Muscle of leg (tissue), 11 donors: Measurements from ENCODE around the gene ATP6V0D1. TPM values are rescaled to one million over a fixed set of nuclear protein-coding genes. Genes with fewer than 3 reads are reported as not detected.

ENCODE experiments used
- DNase-seq: peaks from one replicate; pipeline ENCODE4 v3.0.0; 2013
- H3K27ac ChIP-seq: one replicate; pipeline ENCODE4 v1.5.1; 2013; ENCODE audit warnings: mild to moderate bottlenecking, low read length, control low read depth
- H3K27me3 ChIP-seq: one replicate; pipeline ENCODE4 v1.6.1; 2013; ENCODE audit warnings: low read length; ENCODE audit not compliant: control insufficient read depth, insufficient read depth
- H3K36me3 ChIP-seq: one replicate; pipeline ENCODE4 v1.6.1; 2013; ENCODE audit warnings: low read length; ENCODE audit not compliant: control insufficient read depth, insufficient read depth
- H3K4me1 ChIP-seq: one replicate; pipeline ENCODE4 v1.6.1; 2013; ENCODE audit warnings: low read length; ENCODE audit not compliant: control insufficient read depth, insufficient read depth
- H3K4me3 ChIP-seq: one replicate; pipeline ENCODE4 v1.5.1; 2013; ENCODE audit warnings: low read length, control low read depth
- H3K9me3 ChIP-seq: replicated peaks from 2 replicates; pipeline ENCODE4 v1.6.1; 2013; ENCODE audit warnings: low read depth, low read length; ENCODE audit not compliant: control insufficient read depth
- WGBS: methylation state at CpG from one replicate; pipeline ENCODE4 v1.1.5; 2013; ENCODE audit warnings: missing lambda C conversion rate; ENCODE audit not compliant: insufficient coverage; 5-methylcytosine and 5-hydroxymethylcytosine counted together
- polyA plus RNA-seq, 8 donors: library from polyadenylated mRNA; unstranded; fragments of 120-200 nt; gene quantifications; one replicate each; pipeline versions ENCODE4 v1.2.1 to v1.2.3, GENCODE V29; 2013; ENCODE audit warnings: inconsistent platforms in 1 of 8, low replicate concordance in 1 of 8; ENCODE audit not compliant: insufficient read length in 8 of 8, insufficient read depth in 1 of 8
- total RNA-seq: library from RNA; stranded (reverse); fragments of 120-200 nt; gene quantifications from one replicate; pipeline ENCODE4 v1.2.4, GENCODE V29; 2013

The ATP6V0D1 gene
- total and polyA plus RNA-seq, 9 donors: 43.5 to 69.0 (median 66.2) TPM

DNA sequence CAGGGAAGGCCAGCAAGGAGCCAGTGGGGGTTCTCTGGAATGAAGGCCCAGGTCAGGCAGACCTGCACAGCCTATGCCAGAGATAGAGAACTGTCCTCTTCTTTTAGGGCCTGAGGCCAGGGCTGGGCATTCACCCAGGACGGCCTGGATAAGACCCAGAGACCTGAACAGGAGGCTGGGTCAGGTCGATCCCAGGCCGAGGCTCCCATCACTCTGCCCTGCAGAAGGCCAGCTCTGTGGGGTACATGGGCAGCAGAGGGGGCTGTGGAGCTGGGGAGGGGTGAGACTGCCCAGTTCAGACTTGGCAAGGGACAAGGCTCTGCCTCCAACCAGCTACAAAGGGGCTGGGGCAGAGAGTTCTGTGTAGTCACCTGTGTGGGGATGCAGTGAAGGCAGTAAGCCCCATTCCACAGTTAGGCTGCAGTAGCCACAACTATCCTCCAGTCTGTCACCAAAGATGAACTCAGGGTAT, 35.5 kb downstream of the ATP6V0D1 start:
- no peaks in the 10 kb centered on the region for H3K27me3 ChIP-seq
- DNase-seq: no peak
- H3K27ac ChIP-seq: no peak overlapping the region
- H3K9me3 ChIP-seq: no peaks in the 10 kb centered on the region
- no peak overlapping the region for H3K4me3 ChIP-seq
- H3K36me3 ChIP-seq: peaks cover 7% of the 10 kb centered on the region
- peaks cover 98% of the 10 kb centered on the region for H3K4me1 ChIP-seq
- 78% methylated on average over 3 of the region's 3 CpGs for WGBS

DNA sequence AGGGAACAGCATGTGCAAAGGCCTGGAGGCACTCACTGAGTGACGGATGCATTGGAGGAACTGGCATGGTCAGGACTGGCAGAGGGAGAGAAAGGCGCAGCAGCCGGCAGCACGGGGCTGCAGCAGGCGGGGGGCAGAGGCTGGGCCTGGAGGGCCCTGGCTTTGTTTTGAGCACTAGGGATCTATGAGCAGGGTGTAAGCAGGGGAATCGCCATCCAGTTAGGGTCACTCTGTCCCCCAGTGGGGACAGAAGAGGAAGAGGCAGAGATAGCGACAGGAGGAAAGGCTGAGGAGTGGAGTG, 35.9 kb downstream of the ATP6V0D1 start:
- H3K36me3 ChIP-seq: peaks cover 7% of the 10 kb centered on the region

DNA sequence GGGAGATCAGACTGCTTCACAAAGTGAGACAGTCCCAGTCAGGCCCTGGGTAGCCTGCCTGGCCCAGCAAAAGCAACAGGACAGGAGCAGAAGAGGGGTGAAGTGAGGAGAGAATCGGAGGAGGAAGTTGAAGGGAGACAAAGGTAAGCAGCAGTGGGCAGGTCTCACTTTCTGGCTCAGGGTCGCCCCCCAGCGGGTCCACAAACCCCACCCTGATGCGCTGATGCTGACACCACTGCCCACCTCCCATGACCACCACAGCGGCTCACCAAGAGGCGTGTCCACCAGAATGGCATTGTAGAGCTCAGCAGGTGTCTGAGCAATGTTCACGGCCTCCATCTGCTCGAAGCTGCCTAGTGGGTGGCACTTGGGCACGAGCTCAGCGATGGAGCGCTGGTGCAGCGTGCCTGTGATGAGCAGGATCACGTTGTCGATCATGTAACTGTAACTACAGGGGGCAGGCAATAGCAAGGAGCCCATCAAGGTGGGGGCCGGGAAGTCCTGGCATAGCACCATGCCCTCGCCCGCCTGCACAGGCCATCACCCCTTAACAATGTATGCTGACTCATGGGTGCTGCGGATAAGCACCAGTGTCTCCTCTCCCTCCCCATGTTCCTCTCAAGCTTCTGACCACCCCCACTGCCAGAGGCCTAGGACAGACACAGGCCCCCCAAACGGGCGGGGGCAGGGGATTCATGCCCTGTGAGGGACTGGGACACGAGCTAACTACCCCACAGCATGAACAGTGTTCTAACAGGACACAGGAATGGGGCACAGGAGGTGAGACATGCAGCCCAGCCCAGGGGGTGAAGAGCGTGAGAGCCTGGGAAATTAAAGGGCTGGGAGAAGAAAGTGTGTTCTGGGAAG, 36.5 kb downstream of the ATP6V0D1 start:
- no peak overlapping the region for H3K4me3 ChIP-seq
- no peak for DNase-seq
- peaks cover 7% of the 10 kb centered on the region for H3K36me3 ChIP-seq
- H3K4me1 ChIP-seq: peaks cover 91% of the 10 kb centered on the region
- no peaks in the 10 kb centered on the region for H3K27me3 ChIP-seq
- peak overlapping the region; percentile 32 for H3K27ac ChIP-seq
- 80% methylated on average over 20 of the region's 22 CpGs for WGBS
- no peaks in the 10 kb centered on the region for H3K9me3 ChIP-seq

More for the DNA sequence above, 35.9 kb downstream of the ATP6V0D1 start:
- Histone ChIP-seq H3K4me1 (peaks cover 97% of the 10 kb centered on the region), H3K27ac (no peak overlapping the region), H3K27me3 (no peaks in the 10 kb centered on the region), H3K4me3 (no peak overlapping the region), H3K9me3 (no peaks in the 10 kb centered on the region)
- no peak for DNase-seq
- 86% methylated on average over 7 of the region's 7 CpGs for WGBS

DNA sequence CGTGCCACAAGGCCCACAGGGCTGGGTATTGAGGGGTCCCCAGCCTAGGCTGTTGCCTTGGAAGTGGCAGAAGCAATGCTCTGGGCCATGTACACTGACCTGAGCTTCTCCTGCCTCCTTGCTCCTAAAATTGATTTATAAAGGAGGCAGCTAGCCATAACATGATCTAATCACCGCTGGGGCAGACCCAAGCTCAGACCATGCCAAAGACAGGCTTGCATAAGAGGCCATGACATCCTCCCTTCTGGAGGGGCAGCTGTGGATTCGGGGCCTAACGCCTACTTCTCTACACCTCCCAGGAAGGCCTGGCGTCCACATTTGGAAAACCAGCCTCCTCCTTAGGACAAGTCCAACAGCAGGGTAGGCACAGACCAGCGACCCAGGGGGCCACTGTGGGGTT, 37.7 kb downstream of the ATP6V0D1 start:
- Histone ChIP-seq H3K4me3 (no peak overlapping the region), H3K9me3 (no peaks in the 10 kb centered on the region), H3K4me1 (peaks cover 81% of the 10 kb centered on the region), H3K36me3 (peaks cover 17% of the 10 kb centered on the region), H3K27ac (peak overlapping the region; percentile 32), H3K27me3 (no peaks in the 10 kb centered on the region)
- 60% methylated on average over 1 of the region's 6 CpGs for WGBS
- peak; percentile 90 for DNase-seq

DNA sequence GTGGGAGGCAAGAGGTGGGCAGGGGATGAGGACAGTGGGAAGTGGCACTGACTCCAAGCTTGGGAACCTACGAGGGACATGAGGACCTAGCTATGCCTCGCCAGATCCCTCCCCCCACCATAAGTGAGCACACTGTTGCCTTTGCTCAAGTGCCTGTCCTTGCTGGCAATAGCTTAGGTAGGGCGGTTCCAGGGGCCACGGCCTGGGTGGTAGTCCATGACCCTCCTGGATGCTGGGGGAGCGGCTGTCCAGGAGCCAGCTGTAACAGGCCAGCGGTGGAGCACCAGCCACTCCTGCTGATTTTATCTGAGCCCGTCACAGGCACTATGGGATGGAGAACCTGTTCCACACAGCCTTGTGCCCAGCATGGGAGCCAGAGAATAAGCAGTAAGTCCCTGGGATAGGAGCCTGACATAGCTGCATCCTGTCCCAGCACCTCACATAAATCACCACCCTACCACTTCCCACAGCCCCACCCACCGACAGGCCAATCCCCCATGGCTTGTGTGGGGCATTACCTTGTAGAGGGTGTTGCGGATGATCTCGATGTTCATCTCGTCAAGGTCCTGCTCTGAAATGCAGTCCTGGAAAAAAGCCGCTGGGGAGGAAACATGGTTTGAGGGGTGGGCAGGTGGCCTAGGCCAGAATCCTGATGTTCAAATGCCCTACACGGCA, 38.2 kb downstream of the ATP6V0D1 start:
- Histone ChIP-seq H3K4me1 (peaks cover 76% of the 10 kb centered on the region), H3K27ac (no peak overlapping the region), H3K36me3 (peaks cover 22% of the 10 kb centered on the region), H3K9me3 (no peaks in the 10 kb centered on the region), H3K27me3 (no peaks in the 10 kb centered on the region), H3K4me3 (no peak overlapping the region)
- 82% methylated on average over 11 of the region's 13 CpGs for WGBS
- DNase-seq: no peak

DNA sequence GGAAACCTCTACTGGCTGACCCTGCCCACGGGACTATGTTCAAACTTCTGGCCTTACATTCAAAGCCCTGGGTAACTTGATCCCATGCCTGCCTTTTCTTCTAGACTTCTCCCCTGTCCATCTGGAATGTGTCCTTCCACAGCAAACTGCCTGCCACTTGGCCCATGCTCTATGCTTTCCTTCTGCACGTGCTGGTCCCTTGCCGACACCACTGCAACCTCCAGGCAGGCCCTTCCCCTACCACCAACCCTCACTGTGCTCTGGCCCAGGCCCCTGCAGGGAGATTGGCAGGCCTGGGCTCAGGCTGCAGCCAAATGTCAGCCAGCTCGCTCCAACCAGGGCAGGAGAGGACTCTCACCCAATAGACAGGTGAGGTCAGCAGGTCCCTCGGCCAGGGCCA, 39.0 kb downstream of the ATP6V0D1 start:
- Histone ChIP-seq H3K27me3 (no peaks in the 10 kb centered on the region), H3K9me3 (no peaks in the 10 kb centered on the region), H3K4me1 (peaks cover 68% of the 10 kb centered on the region), H3K27ac (peak overlapping the region; percentile 68), H3K4me3 (no peak overlapping the region), H3K36me3 (peaks cover 30% of the 10 kb centered on the region)
- peak; percentile 62 for DNase-seq
- WGBS: 37% methylated on average over 5 of the region's 5 CpGs

DNA sequence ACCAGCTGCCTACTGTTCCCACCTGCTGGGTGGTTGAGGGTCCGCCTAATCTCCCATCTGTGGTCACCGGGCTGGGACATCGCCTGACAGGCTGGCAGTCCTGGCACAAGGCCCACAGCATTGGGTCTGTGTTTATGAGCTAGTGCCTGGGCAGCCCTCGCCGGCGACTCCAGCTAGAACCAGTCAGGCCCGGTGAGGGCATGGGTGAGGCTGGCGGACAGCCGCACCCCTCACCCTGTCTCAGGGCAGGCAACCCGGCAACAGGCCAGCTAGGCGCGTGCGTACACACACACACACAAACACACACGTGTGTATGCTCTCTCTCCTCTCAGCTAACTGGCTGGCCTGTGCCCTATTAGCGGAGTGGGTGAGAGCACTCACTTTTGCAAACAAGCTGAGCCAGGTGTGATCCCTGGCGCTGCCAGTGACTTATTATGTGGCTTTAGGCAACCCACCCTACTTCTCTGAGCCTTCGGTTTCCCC, 39.6 kb downstream of the ATP6V0D1 start:
- H3K27ac ChIP-seq: peak overlapping the region; percentile 68
- 81% methylated on average over 15 of the region's 17 CpGs for whole genome bisulfite sequencing

DNA sequence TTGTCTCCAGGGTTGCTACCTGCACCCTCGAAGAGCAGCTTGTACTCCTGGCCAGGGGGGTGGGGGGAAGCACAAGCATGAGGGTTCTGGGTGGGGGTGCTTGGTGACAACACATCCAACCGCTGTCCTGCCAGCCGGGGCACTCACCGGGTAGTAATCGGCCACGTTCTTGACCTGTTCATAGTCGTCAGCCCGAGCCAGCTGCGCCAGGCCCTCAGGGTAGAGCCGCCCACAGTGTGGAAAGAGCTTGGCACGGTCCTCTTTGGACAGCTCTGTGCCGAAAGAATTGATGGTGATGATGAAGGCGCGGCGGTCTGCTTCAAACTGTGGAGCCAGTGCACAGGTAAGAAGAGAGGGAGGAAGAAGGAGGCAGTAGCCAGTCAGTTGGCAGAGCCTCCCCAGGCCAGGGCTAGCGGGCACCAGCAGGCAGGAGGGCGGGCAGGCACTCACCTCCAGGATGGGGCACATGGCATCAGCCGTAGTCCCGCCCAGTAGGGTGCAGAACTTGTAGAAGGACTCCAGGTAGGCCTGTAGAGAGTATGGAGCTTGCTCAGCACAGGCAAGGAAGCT, 42.0 kb downstream of the ATP6V0D1 start:
- DNase-seq: no peak
- H3K4me3 ChIP-seq: no peak overlapping the region
- no peaks in the 10 kb centered on the region for H3K9me3 ChIP-seq
- peaks cover 42% of the 10 kb centered on the region for H3K4me1 ChIP-seq
- no peak overlapping the region for H3K27ac ChIP-seq
- peaks cover 2% of the 10 kb centered on the region for H3K27me3 ChIP-seq
- WGBS: 97% methylated on average over 18 of the region's 19 CpGs
- H3K36me3 ChIP-seq: peaks cover 42% of the 10 kb centered on the region

More for the DNA sequence above, 39.6 kb downstream of the ATP6V0D1 start:
- Histone ChIP-seq H3K4me3 (no peak overlapping the region), H3K36me3 (peaks cover 36% of the 10 kb centered on the region), H3K9me3 (no peaks in the 10 kb centered on the region), H3K4me1 (peaks cover 62% of the 10 kb centered on the region), H3K27me3 (no peaks in the 10 kb centered on the region)
- DNase-seq: peak; percentile 85

DNA sequence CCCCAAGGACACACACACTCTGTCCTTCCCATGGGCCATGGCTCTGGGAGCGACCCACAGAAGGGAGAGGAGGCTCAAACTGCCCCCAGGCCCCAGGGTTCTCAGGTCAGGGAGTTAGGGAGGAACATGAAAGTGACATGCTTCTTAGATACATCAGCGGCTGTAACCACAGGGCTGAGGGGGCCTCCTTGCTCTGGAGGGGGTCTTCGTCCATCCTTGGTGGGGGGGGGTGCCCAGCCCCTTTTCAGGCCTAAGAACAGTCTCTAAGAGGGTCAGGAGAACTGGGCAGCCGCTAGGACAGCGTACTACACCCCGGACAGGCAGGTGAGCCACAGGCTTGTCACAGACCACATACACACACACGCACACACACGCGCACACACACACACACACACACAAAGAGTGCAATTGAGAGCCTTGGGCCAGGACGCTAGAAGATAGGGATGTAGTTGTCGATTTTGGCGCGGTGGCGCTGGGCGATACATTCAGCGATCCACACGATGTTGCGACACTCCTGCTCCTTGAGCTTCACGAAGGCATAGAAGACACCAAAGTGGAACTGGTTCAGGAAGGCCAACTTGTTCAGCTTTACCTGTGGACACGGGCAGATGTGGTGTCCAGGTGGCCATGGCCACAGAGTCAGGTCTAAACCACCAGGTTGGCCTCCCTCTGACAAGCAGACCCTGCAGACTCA, 42.7 kb downstream of the ATP6V0D1 start:
- WGBS: 92% methylated on average over 13 of the region's 20 CpGs
- Histone ChIP-seq H3K4me1 (peaks cover 36% of the 10 kb centered on the region), H3K4me3 (no peak overlapping the region), H3K27ac (no peak overlapping the region), H3K27me3 (peaks cover 2% of the 10 kb centered on the region), H3K9me3 (no peaks in the 10 kb centered on the region), H3K36me3 (peaks cover 42% of the 10 kb centered on the region)
- no peak for DNase-seq
